RCC 7860 (cell line): ENCODE results near the gene NSD1.
"Not testable (repeated sequence)": the region's sequence is repeated elsewhere in the genome, so short reads cannot be mapped to it uniquely, and the experiment has no call there.

Source experiments
- DNase-seq: peaks from one replicate; pipeline ENCODE4 v3.0.0-alpha.2; 2015; ENCODE audit warnings: low spot score
- FAIRE-seq: peaks from 2 replicates; lab custom pipeline; 2012; peaks lifted over from hg19 to GRCh38; lab: Jason Lieb, UNC

Gene NSD1

DNA sequence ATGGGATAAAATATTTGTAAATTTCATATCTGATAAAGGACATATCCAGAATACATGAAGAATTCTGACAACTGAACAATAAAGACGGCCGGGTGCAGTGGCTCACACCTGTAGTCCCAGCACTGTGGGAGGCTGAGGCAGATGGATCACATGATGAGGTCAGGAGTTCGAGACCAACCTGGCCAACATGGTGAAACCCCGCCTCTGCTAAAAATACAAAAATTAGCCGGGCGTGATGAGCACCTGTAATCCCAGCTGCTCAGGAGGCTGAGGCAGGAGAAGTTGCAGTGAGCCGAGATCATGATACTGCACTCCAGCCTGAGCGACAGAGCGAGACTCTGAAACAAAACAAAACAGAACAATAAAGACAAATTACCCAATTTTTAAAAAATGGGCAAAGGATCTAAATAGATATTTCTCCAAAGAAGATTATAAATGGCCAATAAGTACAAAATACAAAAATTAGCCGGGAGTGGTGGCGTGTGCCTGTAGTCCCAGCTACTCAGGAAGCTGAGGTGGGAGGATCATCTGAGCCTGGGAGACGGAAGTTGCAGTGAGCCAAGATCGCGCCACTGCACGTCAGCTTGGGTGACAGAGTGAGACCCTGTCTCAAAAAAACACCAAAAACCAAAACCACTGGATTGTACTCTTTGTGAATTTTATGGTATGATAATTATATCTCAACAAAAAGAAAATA is 9.6 kb upstream of the NSD1 start:
- FAIRE-seq, result no peak
- DNase-seq, result no peak

DNA sequence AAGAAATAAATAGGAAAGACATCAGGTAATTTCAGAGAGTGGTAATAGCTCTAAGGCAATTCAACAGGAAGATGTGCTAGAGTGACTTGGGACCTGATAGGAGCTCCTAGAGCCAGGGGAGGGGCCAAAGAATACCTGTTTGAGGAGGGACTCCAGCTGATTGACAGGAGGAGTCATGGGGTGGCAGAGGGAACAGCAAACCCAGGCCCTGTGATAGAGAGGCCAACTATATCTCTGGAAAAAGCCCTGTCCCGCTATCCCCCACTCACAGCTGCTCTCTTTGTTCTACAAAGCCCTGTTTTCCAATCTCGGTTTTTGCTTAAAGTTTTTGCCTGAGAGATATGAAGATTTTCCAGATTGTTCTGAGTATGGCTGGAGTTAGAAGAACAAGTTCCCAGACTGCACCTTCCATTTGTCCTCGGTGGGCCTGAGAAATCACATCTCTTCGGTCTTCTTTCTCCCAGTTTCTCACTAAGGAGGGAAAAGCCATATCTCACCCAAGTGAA is 9.0 kb upstream of the NSD1 start:
- FAIRE-seq (no peak), DNase-seq (no peak)

DNA sequence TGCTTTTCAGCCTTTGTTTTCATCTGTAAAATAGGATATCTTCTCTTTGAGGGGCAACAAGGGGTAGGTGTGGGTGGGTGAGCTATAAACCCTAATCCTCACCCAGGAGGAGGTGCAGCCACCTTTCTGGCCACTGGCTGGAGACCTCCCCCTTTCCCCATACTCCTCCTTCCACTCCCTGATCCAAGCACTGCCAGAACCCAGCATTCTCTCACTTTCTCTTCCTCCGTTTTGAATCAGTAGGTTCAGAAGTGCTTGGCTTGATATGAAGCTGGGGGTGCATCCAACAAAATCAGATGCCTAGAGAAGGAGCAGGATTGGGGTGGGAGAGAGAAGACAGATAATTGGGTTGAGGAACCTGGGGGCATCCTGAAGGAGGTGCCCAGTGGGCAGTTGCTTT is 6.8 kb upstream of the NSD1 start:
- DNase-seq, result no peak
- no peak for FAIRE-seq

DNA sequence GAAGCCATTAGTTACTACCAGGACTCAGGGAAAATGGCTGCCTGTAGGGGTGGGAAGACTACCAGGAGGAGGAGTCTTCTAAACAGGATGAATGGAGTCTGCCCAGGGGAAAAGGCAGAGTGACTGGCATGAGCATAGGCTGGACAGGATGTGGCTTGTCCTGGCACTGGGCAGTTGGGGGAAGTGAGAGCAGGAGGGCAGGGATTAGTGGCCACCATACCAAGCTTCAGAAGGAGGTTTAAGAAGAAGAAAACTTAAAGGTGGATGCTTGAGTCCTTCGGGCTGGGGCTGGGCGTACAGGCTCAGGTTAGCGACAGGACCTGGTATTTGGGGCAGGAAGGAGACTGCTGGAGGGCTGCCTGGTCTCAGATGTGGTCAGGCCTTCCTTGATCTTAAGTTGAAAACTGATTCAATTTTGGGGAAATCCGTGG is 5.0 kb upstream of the NSD1 start:
- FAIRE-seq, result no peak
- DNase-seq, result peak; percentile 62

DNA sequence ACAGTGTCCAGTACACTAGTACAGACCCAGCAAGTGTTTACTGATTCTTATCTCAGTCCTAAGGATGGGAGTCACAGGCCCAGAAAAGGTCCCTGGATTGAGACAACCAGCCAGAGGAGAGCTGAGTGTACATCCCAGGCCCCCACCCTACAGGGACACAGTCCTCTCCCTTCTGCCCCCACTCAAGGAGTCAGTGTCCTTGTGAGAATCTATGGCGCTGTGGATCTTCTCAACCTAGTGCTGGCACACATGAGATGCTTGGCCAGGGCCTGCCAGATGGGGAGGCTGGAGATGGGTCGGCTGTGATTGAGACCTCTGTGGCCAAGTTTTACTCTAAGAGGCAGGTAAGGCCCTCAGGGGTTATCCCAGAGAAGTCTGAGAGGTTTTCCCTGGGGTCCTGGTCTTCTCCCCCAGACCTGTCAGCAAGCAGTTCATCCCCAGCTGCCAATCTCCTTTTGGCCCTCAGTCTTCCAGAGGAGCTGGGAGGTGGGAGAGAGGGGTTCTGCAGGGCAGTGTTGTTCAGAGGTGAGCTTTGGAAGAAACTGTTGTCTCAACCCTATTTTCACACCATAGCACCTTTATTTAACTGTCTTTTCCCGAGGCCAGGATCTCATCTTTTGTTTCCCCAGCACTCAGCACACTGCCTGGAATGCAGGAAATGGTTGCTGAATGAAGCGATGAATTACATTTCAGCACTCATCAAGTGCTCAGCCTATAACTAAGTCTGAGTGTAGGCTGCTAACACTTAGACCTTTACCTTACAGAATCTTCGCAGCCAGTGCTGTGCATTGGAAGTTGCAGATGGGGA is 3.2 kb upstream of the NSD1 start:
- DNase-seq, result no peak
- FAIRE-seq, result no peak

DNA sequence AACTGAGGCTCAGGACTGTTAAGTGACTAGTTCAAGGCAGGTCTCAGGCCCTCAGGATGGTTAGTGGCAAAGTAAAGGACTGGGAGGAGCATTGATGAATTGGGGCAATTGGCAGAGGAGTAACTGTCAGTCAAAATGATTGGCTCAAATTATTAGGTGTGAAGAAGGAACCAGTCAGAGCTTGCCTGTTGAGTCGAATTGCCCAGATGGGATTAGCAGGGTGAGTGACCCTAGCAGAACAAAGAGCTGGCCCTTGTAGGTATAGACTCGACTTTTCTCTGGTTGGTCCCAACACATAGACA is 2.6 kb upstream of the NSD1 start:
- no peak for FAIRE-seq
- DNase-seq, result no peak

DNA sequence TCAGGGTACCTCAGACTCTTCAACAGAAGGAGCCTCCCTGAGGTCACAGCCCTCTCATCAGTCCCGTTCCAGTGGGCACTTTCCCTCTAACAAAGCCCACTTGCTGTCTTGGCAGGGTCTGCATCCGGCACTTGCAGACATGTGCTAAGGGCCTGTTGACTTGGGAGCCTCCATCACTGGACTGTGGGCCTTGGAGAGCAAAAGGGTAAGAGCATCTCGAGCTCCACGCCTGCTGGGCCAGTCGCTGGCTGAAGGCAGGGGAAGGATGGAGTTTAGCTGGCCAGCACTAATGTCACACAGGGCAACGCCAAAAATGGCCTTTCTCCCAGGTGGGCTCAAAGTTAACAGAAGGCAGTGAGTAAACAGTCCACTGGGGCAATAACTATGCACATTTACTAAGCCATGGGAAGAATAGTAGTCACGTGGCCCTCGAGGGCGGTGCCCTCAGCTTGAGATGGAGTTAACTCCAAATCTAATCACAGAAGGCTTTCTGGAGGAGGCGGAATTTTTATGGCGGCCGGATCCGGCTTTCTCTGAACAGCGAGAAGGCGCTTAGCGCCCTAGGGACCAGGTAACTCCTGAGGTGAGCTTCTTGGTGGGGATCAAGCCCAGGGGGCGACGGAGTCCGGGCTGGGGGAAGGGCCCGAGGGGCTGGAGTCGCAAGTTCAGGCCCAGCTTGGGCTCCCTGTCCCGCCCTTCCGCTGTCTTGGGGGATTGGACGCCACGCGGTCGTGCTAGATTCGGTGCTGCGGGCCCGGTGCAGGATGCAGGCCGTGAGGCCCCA is 2.0 kb upstream of the NSD1 start:
- FAIRE-seq (no peak), DNase-seq (no peak)

DNA sequence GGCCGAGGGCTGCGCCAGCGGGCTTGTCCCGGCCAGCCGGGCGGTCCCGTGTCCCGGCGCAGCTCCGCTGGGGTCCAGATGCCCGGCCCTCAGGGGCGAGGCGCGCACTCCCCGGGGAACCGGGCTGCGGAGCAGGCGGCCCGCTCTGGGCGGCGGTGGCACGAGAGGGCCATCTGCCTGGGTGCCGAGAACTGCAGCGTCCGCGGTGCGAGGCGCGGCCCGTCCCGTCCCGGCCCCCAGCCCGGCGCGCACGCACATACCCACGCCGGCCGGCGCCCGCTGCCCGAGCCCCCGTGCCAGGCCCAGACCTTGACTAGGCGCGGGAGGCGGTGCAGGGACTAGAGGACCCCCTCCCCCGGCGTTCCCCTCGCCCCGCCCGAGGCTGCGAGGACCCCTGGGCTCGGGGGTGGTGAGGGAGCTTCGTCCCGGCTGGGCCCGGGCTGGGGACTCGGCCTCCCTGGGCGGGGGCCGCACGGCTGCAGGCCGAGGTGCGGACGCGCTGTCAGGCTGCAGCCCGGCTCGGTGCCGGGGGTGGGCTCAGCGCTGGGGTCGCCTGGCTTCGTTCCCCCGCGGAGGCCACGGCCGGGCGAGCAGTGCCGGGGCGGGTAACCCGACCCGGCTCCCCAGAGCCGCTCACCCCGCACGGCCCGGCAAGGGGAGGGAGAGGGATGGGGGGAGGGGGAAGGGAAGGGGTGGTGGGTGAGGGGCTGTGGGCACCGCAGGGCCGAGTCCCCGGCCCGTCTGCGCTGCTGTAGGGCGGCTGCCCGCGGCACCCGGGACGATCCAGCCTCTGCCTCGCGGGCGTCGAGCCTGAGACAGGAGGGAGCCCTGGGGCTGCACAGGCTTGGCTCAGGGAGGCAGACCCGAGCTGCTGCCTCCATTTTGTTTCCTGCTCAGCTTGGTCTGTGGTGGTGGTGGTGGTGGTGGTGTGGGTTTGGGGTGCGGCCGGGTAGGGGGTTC is 1.2 kb upstream of the NSD1 start:
- DNase-seq (no peak), FAIRE-seq (no peak)

DNA sequence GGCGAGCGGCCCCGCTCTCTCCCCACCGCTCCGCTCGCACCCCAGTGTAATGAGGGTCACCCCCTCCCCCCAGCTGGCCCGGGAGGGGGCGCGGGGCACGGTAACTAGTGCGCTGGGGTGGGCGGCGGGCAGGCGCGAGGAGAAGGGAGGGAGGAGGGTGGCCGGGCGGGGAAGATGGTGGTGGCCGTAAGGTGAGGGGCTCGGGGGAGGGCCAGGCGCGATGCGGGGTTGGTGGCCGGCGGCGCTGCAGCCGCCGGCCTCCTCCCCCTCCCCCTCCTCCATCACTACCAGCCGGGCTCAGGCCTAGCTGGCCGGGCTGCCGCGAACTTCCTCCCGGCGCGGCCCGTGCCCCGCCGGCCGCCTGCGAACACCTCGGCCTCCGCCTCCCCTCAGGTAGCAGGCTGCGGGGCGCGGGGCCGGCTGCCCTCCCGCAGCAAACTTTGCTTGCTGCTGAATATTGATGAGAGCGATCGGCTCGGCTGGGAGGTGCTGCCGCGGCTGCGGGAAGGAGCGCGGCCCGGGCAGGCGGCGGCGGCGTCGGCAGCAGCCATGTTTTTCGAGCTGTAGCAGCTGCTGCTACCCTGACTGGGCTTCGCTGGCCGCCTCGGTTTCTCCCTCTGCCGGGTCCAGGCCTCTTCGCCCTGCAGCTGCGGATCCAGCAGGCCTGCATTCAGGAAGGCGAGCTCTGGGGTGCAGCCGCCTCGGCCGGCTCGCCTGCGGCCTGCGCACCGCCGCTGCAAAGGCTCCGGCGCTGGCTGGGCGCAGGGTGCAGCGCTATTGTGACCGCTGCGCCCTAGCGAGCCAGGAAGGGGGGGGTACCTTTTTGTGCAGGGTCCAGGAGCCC is 502 bp downstream of the NSD1 start:
- no peak for FAIRE-seq
- peak; percentile 24 for DNase-seq

DNA sequence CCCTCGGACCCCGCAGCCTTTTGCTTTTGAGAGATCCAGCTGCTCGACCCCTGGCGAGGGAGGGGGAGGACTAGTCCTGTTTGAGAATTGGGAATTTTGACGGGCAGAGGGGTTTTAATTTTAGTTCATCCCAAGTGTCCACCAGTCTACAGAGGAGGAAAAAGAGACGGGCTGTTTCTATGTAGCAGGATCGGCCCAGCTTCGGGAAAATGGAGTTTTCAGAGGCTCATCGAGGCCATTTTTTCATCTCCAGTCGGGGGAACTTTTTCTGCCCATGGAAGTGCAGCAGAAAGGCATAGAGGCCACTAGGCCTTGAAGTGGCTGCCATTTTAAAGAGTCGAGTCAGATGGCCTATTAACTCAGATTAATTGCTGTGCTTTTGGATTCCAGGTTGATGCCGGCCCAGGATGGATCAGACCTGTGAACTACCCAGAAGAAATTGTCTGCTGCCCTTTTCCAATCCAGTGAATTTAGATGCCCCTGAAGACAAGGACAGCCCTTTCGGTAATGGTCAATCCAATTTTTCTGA is 1.2 kb downstream of the NSD1 start:
- FAIRE-seq, result no peak
- no peak for DNase-seq

DNA sequence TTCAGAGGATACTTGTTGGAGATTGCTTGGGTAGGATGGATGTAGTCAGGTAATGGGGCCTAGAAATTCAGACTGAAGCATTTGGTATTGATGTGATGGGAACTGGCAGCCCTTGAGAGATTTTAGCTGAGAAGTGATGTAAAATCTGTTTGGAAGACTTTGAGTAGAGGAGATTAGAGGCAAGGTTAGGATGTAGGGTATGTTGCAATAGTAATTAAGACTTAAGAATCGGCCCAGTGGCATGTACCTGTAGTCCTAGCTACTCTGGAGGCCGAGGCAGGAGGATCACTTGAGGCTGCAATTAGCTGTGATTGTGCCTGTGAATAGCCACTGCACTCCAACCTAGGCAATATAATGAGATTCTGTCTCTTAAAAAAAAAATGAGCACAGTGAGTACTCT is 6.7 kb downstream of the NSD1 start:
- no peak for FAIRE-seq
- no peak for DNase-seq

DNA sequence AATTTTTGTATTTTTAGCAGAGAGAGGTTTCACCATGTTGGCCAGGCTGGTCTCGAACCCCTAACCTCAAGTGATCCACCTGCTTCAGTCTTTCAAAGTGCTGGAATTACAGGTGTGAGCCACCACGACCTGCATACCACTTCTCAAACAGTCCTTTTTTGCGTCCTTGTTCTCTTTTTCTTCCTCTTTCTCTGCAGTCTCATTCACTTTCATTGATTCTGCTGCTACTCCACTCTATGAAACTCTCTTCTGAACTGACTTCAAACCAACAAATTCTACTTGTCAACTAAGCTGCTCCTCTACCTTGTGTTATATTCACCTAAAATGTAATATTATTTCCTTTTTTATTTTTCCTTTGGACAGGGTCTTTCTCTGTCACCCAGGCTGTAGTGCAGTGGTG is 7.9 kb downstream of the NSD1 start:
- no peak for DNase-seq
- no peak for FAIRE-seq

DNA sequence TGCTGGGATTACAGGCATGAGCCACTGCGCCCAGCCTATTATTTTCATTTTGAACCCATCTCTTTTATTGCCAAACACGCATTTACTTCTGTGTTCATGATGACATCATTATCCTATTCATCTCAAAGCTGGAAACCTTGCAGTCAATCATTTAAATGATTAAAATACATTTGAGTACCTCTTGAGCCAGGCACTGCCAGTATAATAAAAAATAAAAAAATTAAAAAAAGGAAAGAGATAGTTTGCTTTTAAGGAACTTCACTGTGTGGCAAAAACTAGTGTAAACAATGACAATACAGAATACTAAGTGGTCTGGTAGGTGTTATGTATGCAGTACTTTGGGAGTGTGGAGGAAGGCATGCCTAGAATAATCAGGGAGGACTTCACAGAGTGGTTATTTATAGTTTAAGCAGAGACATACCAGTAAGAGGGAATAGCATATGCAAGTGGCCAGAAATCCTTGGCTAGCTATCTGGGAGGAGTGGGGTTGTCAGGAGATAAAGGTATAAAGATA is 8.6 kb downstream of the NSD1 start:
- DNase-seq (no peak), FAIRE-seq (no peak)

DNA sequence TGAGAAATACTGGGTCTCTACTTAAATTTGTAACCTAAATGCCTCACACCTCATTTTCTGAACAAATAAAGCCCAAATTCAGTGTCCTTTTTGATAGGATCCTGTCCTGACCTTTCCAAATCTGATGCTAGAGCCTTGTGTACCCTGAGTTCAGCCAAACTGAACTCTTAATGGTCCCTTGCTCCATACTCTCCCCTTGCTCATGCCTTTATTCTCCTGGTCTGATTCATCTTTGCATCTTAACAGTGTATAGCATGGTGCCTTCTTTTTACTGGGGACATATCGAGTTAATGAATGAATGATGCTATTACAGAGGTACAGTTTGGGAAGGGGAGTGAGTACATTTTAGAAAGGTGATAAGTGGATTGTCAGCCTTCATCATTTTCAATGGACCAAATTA is 9.2 kb downstream of the NSD1 start:
- DNase-seq, result no peak
- FAIRE-seq, result no peak

DNA sequence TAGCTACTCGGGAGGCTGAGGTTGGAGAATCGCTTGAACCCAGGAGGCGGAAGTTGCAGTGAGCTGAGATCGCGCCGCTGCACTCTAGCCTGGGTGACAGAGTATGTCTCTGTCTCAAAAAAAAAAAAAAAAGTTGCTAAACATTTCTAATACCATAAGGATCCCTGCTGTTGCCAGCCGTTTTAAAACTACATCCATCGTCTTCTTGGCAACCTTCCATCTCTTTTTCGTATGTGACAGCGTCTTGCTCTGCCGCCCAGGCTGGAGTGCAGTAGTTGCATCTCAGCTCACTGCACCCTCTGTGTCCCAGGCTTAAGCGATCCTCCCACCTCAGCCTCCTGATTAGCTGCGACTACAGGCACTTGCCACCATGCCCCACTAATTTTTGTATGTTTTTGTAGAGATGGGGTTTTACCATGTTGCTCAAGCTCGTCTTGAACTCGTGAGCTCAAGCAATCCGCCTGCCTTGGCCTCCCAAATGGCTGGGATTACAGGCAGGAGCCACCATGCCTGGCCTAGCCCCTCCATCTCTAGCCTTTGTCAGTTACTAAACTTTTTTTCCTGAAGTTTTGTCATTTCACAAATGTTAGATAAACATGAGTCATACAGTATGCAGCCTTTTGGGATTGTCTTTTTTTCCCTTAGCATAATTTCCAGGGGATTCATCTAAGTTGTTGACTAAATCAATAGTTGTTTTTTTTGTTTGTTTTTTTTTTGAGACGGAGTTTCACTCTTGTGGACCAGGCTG is 13.5 kb downstream of the NSD1 start:
- no peak for FAIRE-seq

DNA sequence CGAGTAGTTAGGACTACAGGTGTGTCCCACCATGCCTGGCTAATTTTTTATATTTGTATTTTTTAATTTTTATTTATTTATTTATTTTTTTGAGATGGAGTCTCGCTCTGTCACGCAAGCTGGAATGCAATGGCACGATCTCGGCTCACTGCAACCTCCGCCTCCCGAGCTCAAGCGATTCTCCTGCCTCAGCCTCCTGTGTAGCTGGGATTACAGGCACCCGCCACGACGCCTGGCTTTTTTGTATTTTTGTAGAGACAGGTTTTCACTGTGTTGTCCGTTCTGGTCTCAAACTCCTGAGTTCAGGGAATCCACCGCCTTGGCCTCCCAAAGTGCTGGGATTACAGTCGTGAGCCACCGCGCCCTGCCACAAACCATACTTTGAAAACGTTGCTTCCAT is 16.5 kb downstream of the NSD1 start:
- FAIRE-seq, DNase-seq: not testable (repeated sequence)

More for the DNA sequence above, 13.5 kb downstream of the NSD1 start:
- no peak for DNase-seq

DNA sequence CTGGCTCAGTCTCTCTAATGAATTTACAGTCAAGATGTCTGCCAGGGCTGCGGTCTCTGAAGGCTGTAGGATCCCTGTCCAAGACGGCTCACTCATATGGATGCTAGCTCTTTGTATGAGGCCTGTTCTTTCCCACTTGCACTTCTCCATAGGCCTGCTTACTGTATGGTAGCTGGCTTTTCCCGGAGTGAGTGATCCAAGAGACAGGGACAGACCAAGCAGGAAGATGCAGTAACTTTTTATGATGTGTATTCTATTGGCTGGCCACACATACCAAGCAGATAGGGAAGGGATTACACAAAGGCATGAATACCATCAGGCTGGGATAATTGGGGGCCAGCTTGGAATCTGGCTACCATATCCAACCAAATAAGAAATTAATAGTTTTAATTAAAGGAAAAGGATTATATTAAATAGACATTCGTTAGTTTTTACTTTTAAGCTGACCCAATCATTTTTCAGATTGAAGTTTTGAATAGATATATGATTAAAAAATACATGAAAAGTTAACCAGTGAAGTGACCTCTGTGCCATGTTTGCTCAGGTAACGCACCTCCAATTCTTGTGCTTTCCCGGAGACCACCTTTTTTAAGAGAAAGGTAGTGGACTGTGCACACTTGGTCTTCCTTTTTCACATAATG is 20.6 kb downstream of the NSD1 start:
- DNase-seq (no peak), FAIRE-seq (no peak)

DNA sequence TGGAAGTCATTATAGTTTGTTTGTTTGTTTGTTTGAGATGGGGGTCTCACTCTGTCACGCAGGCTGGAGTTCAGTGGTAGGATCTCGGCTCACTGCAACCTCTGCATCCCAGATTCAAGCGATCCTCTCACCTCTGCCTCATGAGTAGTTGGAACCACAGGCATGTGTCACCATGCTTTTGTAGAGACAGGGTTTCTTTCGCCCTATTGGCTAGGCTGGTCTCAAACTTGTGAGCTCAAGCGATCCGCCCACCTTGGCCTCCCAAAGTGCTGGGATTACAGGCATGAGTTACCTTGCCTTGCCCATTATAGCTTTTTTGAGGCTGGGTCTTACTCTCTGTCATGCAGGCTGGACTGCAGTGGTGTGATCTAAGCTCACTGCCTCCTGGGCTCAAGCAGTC is 28.8 kb downstream of the NSD1 start:
- FAIRE-seq (no peak), DNase-seq (no peak)
